GM19468 (cell line): Measurements from ENCODE around the gene ZNF544.
"Not testable (repeated sequence)": the region's sequence is repeated elsewhere in the genome, so short reads cannot be mapped to it uniquely, and the experiment has no call there.

Source experiments
- ATAC-seq: cut with Tn5 transposase; IDR thresholded peaks from one replicate; pipeline ENCODE4 v1.9.1; 2021; ENCODE audit warnings: mild to moderate bottlenecking, moderate library complexity, moderate number of reproducible peaks; ENCODE audit not compliant: unreplicated experiment; ENCODE audit errors: extremely low read depth

Gene ZNF544

GRCh38 chr19:58248886-58249285 lies 20.2 kb downstream of the ZNF544 start:
- no peak for ATAC-seq

GRCh38 chr19:58252102-58252685 lies 23.5 kb downstream of the ZNF544 start:
- no peak for ATAC-seq

DNA sequence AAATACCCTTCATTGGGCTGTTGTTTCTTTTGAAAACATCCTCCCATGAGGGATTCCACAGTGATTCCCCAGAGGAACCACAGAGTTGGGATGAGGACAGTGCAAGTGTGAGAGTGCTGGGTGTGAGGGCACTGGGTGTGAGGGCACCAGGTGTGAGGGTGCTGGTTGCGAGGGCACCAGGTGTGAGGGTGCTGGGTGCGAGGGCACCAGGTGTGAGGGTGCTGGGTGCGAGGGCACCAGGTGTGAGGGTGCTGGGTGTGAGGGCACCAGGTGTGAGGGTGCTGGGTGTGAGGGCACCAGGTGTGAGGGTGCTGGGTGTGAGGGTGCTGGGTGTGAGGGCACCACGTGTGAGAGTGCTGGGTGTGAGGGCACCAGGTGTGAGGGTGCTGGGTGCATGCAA lies 29.5 kb downstream of the ZNF544 start:
- ATAC-seq = not testable (repeated sequence)

DNA sequence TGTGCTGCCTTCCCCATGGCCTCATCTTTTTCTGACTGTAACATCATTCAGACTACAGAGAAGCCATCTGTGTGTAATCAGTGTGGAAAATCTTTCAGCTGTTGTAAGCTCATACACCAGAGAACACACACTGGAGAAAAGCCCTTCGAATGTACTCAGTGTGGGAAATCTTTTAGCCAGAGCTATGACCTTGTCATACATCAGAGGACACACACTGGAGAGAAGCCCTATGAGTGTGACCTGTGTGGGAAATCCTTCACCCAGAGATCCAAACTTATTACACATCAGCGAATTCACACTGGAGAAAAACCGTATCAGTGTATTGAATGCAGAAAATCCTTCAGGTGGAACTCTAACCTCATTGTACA lies 32.9 kb downstream of the ZNF544 start:
- no peak for ATAC-seq

- no peak for ATAC-seq
Observed at GRCh38 chr19:58261968-58262921, 33.5 kb downstream of the ZNF544 start.

DNA sequence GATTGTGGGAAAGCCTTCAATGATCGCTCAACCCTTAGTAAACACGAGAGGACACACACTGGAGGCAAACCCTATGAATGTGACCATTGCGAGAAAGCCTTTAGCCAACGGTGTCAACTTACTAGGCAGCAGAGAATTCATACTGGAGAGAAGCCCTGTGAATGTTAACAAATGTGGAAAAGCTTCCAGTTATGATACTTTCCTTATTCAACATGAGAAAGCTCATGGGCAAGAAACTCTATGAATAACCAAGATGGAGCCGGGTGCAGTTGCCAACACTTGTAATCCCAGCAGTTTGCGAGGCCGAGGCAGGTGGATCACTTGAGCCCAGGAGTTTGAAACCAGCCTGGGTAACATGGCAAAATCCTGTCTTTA lies 34.2 kb downstream of the ZNF544 start:
- no peak for ATAC-seq

DNA sequence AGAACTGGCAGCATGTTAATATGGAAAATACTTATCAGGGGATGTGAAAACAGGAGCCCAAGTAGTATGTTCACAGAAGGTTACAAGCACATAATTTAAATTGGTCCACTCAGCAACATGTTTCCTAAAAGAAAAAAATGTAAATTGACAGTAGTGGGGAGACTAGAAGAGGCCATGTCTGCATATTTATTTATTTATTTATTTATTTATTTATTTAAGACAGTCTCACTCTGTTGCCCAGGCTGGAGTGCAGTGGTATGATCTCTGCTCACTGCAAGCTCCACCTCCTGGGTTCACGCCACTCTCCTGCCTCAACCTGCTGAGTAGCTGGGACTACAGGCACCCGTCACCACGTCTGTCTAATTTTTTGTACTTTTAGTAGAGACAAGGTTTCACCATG lies 36.4 kb downstream of the ZNF544 start:
- ATAC-seq = no peak

DNA sequence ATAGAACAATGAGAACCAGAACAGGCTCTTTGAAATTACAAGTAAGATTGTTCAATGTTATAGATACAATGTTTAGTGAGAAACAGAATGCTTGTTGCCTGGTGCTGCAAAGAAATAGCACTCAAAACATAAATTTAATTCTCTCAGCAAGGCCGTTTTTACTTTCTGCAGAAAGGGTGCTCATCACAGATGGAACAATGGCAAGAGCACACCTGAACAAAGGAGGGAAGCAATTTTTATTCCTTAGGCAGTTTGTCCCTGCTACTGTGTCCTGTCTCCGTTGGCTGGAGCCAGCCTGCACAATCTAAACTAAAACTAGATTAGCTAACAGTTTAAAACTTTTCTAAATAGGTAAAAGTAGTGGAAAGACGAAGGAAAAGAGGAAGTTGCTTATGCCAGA lies 39.6 kb downstream of the ZNF544 start:
- ATAC-seq = no peak

GRCh38 chr19:58274771-58275201 lies 46.1 kb downstream of the ZNF544 start:
- no peak for ATAC-seq

DNA sequence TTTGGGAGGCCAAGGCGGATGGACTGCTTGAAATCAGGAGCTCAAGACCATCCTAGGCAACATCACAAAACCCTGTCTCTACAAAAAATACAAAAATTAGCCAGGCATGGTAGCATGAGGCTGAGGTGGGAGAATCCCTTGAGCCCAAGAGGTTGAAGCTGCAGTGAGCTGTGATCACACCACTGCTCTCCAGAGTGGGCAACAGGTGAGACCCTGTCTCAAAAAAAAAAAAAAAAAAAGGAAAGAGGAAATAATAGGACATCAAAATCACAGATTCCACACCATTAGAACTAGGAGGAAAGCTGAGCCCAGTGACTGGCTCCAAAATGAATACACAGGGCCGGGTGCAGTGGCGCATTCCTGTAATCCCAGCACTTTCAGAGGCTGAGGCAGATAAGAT lies 46.9 kb downstream of the ZNF544 start:
- ATAC-seq = no peak

- ATAC-seq = no peak
Observed at GRCh38 chr19:58277197-58277596, 48.5 kb downstream of the ZNF544 start.

- ATAC-seq = no peak
Observed at GRCh38 chr19:58277748-58278540, 49.2 kb downstream of the ZNF544 start.

- peak; percentile 87 for ATAC-seq
Observed at GRCh38 chr19:58278541-58279041, 49.9 kb downstream of the ZNF544 start, which contains the start of gene ZNF8. Gene ZNF8, plus strand, starts transcription at chr19:58278955. Its CDS starts 127 bp downstream, at chr19:58279082.

- no peak for ATAC-seq
Observed at GRCh38 chr19:58279042-58279924, 50.6 kb downstream of the ZNF544 start.

DNA sequence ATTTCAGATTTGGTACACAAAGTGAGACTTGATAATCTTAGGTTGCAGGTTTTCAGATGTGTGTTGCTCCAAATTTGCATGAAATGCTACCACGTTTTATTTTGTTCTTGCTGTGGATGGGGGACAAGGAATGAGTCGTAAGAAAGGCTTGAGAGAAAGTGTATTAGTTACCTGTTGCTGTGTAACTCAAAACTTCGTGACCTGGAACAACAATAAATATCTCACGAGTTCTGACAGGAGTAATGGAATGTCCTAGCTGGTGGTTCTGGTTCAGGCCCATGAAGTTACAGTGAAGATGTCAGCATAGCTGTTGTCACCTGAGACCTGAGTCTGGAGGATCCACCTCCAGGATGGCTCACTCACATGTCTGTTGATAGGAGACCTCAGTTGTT lies 51.2 kb downstream of the ZNF544 start:
- no peak for ATAC-seq

GRCh38 chr19:58284199-58284598 lies 55.5 kb downstream of the ZNF544 start:
- no peak for ATAC-seq

DNA sequence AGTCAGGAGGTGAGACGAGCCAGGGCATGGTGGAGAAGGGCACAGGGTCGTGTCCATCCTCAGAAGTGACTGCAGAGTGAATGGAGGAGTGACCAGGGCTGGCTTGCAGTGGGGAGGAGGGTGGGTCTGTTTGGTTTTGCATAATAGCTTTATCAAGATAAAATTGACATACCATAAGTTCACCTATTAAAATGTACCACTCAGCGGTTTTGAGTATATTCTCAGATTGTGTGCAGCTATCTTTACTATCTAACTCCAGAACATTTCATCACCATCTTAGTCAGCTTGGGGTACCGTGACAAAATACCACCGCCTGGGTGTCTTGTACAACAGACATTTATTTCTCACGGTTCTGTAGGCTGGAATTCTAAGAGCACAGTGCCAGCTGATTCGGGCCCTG lies 63.2 kb downstream of the ZNF544 start:
- ATAC-seq = no peak

GRCh38 chr19:58294743-58295374 lies 66.1 kb downstream of the ZNF544 start:
- no peak for ATAC-seq

- ATAC-seq = no peak
Observed at GRCh38 chr19:58296104-58296503, 67.4 kb downstream of the ZNF544 start.
